Neural cell (in vitro differentiated cells): ENCODE measurements around the gene STXBP4.

ENCODE experiments used
- EZH2 ChIP-seq: fragments of 200-600, 300-800 bp; shearing (Covaris generic), sonication (generic); IDR thresholded peaks from 2 replicates; pipeline ENCODE4 v1.6.1; 2014; ENCODE audit warnings: antibody characterized with exemption, low read length, borderline replicate concordance, mild to moderate bottlenecking; ENCODE audit not compliant: insufficient read depth, poor library complexity, severe bottlenecking
- MXI1 ChIP-seq: fragments of 450-650 bp; conservative IDR thresholded peaks from 2 replicates; pipeline ENCODE4 v1.6.1; 2014; ENCODE audit warnings: antibody characterized with exemption, mild to moderate bottlenecking; ENCODE audit not compliant: poor library complexity, severe bottlenecking
- POLR2AphosphoS5 ChIP-seq: IDR thresholded peaks from 2 replicates; pipeline ENCODE4 v1.6.1; 2012
- TAF1 ChIP-seq: IDR thresholded peaks from 2 replicates; pipeline ENCODE4 v1.6.1; 2012; ENCODE audit warnings: low read depth
- TF ChIP-seq, protein P1 (sequence below): fragments of 450-650 bp; IDR thresholded peaks from 2 replicates; pipeline ENCODE4 v1.5.1; 2014; ENCODE audit warnings: antibody characterized with exemption, mild to moderate bottlenecking, moderate library complexity; ENCODE audit not compliant: poor library complexity, severe bottlenecking

DNA sequence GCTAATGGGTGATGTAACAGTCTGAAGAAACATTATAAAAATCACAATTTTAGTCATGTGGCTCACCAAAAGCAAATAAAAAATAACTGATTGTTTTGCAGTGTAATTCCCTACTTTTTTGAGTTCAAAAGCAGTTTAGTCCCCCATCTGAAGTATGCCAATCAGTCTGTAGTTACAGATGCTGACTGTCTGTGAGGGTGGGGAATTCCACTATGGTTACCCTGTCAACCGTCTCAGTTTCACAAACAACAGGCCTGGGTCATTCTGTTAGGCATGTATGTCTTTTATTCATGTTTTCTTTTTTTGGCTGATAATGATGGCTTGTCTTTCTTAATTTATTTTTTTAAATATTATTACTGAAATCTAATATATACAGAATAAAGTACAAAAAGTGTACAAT lies 69.3 kb downstream of the STXBP4 start:
- TF ChIP-seq, protein P1, sequence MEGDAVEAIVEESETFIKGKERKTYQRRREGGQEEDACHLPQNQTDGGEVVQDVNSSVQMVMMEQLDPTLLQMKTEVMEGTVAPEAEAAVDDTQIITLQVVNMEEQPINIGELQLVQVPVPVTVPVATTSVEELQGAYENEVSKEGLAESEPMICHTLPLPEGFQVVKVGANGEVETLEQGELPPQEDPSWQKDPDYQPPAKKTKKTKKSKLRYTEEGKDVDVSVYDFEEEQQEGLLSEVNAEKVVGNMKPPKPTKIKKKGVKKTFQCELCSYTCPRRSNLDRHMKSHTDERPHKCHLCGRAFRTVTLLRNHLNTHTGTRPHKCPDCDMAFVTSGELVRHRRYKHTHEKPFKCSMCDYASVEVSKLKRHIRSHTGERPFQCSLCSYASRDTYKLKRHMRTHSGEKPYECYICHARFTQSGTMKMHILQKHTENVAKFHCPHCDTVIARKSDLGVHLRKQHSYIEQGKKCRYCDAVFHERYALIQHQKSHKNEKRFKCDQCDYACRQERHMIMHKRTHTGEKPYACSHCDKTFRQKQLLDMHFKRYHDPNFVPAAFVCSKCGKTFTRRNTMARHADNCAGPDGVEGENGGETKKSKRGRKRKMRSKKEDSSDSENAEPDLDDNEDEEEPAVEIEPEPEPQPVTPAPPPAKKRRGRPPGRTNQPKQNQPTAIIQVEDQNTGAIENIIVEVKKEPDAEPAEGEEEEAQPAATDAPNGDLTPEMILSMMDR: no peak
- TF ChIP-seq POLR2AphosphoS5: no peak
- no peak for TF ChIP-seq MXI1
- no peak for TF ChIP-seq TAF1
- TF ChIP-seq EZH2: no peak
